DND-41 (cell line): Measurements from ENCODE around the gene ACADL.
A peak's percentile ranks its signal among the peaks of the same experiment; 100 is the strongest.

Source experiments
- ATAC-seq: fragments of 200-7000 bp; cut with Tn5 transposase; 3 replicates; pipeline ENCODE4 v1.9.1; 2021; ENCODE audit warnings: low read depth; ENCODE audit not compliant: insufficient read depth
- DNase-seq: peaks from one replicate; pipeline ENCODE4 v3.0.0-alpha.2; 2020
- H2AFZ ChIP-seq: 2 replicates; pipeline ENCODE4 v1.6.0; 2012; ENCODE audit warnings: low read depth, low read length
- H3K27ac ChIP-seq: 2 replicates; pipeline ENCODE4 v1.5.1; 2012; ENCODE audit warnings: low read length, inconsistent platforms
- H3K27me3 ChIP-seq: fragments of 200-600 bp; sonication (generic); 2 replicates; pipeline ENCODE4 v1.6.0; 2012; ENCODE audit warnings: low read length, mild to moderate bottlenecking, inconsistent platforms; ENCODE audit not compliant: insufficient read depth, poor library complexity
- H3K36me3 ChIP-seq: 2 replicates; pipeline ENCODE4 v1.5.1; 2012; ENCODE audit warnings: low read length, inconsistent platforms; ENCODE audit not compliant: insufficient read depth
- H3K4me1 ChIP-seq: 2 replicates; pipeline ENCODE4 v1.5.1; 2012; ENCODE audit warnings: mild to moderate bottlenecking, low read length; ENCODE audit not compliant: insufficient read depth
- H3K4me2 ChIP-seq: 2 replicates; pipeline ENCODE4 v1.6.0; 2012; ENCODE audit warnings: mild to moderate bottlenecking, moderate library complexity, low read length, inconsistent platforms; ENCODE audit not compliant: insufficient read depth
- H3K4me3 ChIP-seq, 2 experiments: fragments of 200-600 bp in 1 of 2; shearing (Covaris generic) in 1 of 2; 2 replicates each; pipeline ENCODE4 v1.5.1; 2012 to 2016; ENCODE audit warnings: inconsistent platforms in 2 of 2, low read length in 2 of 2, mild to moderate bottlenecking in 2 of 2, low read depth in 1 of 2, moderate library complexity in 1 of 2
- H3K79me2 ChIP-seq: 2 replicates; pipeline ENCODE4 v1.6.0; 2012; ENCODE audit warnings: low read length, inconsistent platforms; ENCODE audit not compliant: insufficient read depth
- H3K9ac ChIP-seq: 2 replicates; pipeline ENCODE4 v1.6.0; 2012; ENCODE audit warnings: low read depth, mild to moderate bottlenecking, inconsistent platforms, low read length, moderate library complexity
- H3K9me3 ChIP-seq: 2 replicates; pipeline ENCODE4 v1.5.1; 2012; ENCODE audit warnings: low read length, moderate library complexity, mild to moderate bottlenecking, inconsistent platforms; ENCODE audit not compliant: insufficient read depth, severe bottlenecking
- H4K20me1 ChIP-seq: 2 replicates; pipeline ENCODE4 v1.6.0; 2012; ENCODE audit warnings: low read length; ENCODE audit not compliant: insufficient read depth
- CTCF ChIP-seq: IDR thresholded peaks from 2 replicates; pipeline ENCODE4 v1.5.1; 2012; ENCODE audit warnings: borderline replicate concordance, low read length, moderate library complexity, mild to moderate bottlenecking; ENCODE audit not compliant: poor library complexity, severe bottlenecking; ENCODE audit errors: extremely low read depth
- EZH2 ChIP-seq: IDR thresholded peaks from 3 replicates; pipeline ENCODE4 v1.6.1; 2012; ENCODE audit warnings: borderline replicate concordance, low read depth, mild to moderate bottlenecking, moderate library complexity, low read length, inconsistent platforms; ENCODE audit not compliant: severe bottlenecking

Gene ACADL

GRCh38 chr2:210169516-210170195 lies 55.6 kb downstream of the ACADL start:
- Histone ChIP-seq H4K20me1 (no peaks in the 10 kb centered on the region), H3K4me2 (peak overlapping the region; percentile 64), H3K4me3 (peak overlapping the region; percentile 35 to 60), H2AFZ (peak overlapping the region; percentile 65; the same call in 1 of the 2 replicates), H3K27ac (peak overlapping the region; percentile 78), H3K4me1 (peaks cover 42% of the 10 kb centered on the region), H3K9ac (peak overlapping the region; percentile 94), H3K9me3 (no peaks in the 10 kb centered on the region), H3K27me3 (no peaks in the 10 kb centered on the region), H3K36me3 (no peaks in the 10 kb centered on the region), H3K79me2 (peaks cover 43% of the 10 kb centered on the region)
- no peak for ATAC-seq
- TF ChIP-seq EZH2, result no peak
- DNase-seq, result no peak

- Histone ChIP-seq H3K4me3 (no peak overlapping the region), H2AFZ (no peak overlapping the region), H3K36me3 (no peaks in the 10 kb centered on the region), H3K9ac (no peak overlapping the region), H3K27me3 (no peaks in the 10 kb centered on the region), H4K20me1 (no peaks in the 10 kb centered on the region), H3K79me2 (peaks cover 50% of the 10 kb centered on the region), H3K9me3 (no peaks in the 10 kb centered on the region), H3K4me2 (no peak overlapping the region), H3K27ac (no peak overlapping the region), H3K4me1 (peaks cover 32% of the 10 kb centered on the region)
- TF ChIP-seq EZH2 (no peak), CTCF (no peak)
- DNase-seq (no peak), ATAC-seq (no peak)
These were observed 58.0 kb downstream of the ACADL start for GRCh38 chr2:210167227-210167626.

- no peak overlapping the region for H2AFZ ChIP-seq
- H3K79me2 ChIP-seq, result peaks cover 26% of the 10 kb centered on the region
- H3K4me2 ChIP-seq, result no peak overlapping the region
- ATAC-seq (no peak), DNase-seq (no peak)
- H3K4me3 ChIP-seq, result no peak overlapping the region
- H3K36me3 ChIP-seq, result no peaks in the 10 kb centered on the region; the same call in 1 of the 2 replicates
- no peak overlapping the region for H3K27ac ChIP-seq
- H4K20me1 ChIP-seq, result no peaks in the 10 kb centered on the region
- no peak overlapping the region for H3K9ac ChIP-seq
- H3K27me3 ChIP-seq, result no peaks in the 10 kb centered on the region
- no peaks in the 10 kb centered on the region for H3K9me3 ChIP-seq
- TF ChIP-seq EZH2, result no peak
- TF ChIP-seq CTCF, result no peak
- H3K4me1 ChIP-seq, result peaks cover under 1% of the 10 kb centered on the region; the same call in 1 of the 2 replicates
These were observed 62.7 kb downstream of the ACADL start for GRCh38 chr2:210162466-210163124.

GRCh38 chr2:210159059-210159458 lies 66.2 kb downstream of the ACADL start:
- no peak for ATAC-seq
- TF ChIP-seq EZH2 (no peak), CTCF (no peak)
- no peaks in the 10 kb centered on the region for H4K20me1 ChIP-seq

More at GRCh38 chr2:210159059-210159458, 66.2 kb downstream of the ACADL start:
- Histone ChIP-seq H3K4me2 (no peak overlapping the region), H3K9me3 (no peaks in the 10 kb centered on the region), H3K27ac (no peak overlapping the region), H3K79me2 (peaks cover 13% of the 10 kb centered on the region), H3K4me3 (no peak overlapping the region), H3K27me3 (no peaks in the 10 kb centered on the region), H3K4me1 (no peaks in the 10 kb centered on the region), H3K36me3 (peaks cover 9% of the 10 kb centered on the region), H2AFZ (no peak overlapping the region), H3K9ac (no peak overlapping the region)
- no peak for DNase-seq
